ENCODE data around the gene ENPEP.

DNA sequence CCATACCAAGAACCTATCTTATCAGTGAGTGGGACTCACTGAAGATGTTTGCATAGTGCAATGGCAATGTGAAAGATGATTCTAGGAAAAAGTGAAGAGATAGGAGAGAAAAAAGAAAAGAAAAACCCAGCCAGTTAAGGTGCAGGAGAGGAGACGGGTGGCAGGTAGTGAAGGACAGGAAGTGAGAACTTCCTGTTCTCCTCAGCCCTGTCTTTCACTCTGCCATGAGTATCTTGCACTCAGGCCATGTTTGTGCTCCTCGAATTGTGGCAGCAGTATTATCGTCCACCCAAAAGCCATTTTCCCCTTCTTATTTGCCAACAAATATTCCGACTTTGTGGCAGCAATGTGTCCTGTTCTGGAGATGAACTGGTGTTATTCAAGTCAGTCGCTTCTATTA, 8.6 kb upstream of the ENPEP start:
- no peak for TF ChIP-seq POLR2AphosphoS5 (IDR thresholded peaks at IDR 0.05)
- TF ChIP-seq, protein P1, sequence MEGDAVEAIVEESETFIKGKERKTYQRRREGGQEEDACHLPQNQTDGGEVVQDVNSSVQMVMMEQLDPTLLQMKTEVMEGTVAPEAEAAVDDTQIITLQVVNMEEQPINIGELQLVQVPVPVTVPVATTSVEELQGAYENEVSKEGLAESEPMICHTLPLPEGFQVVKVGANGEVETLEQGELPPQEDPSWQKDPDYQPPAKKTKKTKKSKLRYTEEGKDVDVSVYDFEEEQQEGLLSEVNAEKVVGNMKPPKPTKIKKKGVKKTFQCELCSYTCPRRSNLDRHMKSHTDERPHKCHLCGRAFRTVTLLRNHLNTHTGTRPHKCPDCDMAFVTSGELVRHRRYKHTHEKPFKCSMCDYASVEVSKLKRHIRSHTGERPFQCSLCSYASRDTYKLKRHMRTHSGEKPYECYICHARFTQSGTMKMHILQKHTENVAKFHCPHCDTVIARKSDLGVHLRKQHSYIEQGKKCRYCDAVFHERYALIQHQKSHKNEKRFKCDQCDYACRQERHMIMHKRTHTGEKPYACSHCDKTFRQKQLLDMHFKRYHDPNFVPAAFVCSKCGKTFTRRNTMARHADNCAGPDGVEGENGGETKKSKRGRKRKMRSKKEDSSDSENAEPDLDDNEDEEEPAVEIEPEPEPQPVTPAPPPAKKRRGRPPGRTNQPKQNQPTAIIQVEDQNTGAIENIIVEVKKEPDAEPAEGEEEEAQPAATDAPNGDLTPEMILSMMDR (IDR thresholded peaks at IDR 0.05): no peak
- no peak for TF ChIP-seq POLR2A (IDR thresholded peaks at IDR 0.05)
- no peak for TF ChIP-seq EP300 (IDR thresholded peaks at IDR 0.05)
